Activated CD4-positive, alpha-beta T cell treated with anti-CD3 and anti-CD28 coated beads for 36 hours (primary cell): ENCODE results near the gene CLNK. TPM values are rescaled to one million over a fixed set of nuclear protein-coding genes. Genes with fewer than 3 reads are reported as not detected.
"Not testable (repeated sequence)": the region's sequence is repeated elsewhere in the genome, so short reads cannot be mapped to it uniquely, and the experiment has no call there.

Experiments used
- ATAC-seq: fragments of 200-7000 bp; cut with Tn5 transposase; one replicate; pipeline ENCODE4 v1.10.0; 2021; ENCODE audit warnings: mild to moderate bottlenecking, moderate library complexity
- CTCF ChIA-PET: fragments of 350-600 bp; sonication (Branson Sonifier 250); formaldehyde crosslinking; loops from one replicate; lab custom pipeline; 2021; ENCODE audit warnings: antibody characterized with exemption; lab: Charles Lee
- POLR2A ChIA-PET: fragments of 350-600 bp; sonication (Branson Sonifier 250); formaldehyde crosslinking; loops from one replicate; lab custom pipeline; 2021; ENCODE audit warnings: antibody characterized with exemption, inconsistent platforms; lab: Charles Lee
- DNase-seq: peaks from one replicate; pipeline ENCODE4 v3.0.0-alpha.2; 2020
- H3K27ac Mint-ChIP-seq: one replicate; pipeline ENCODE4 v1.8.0; 2021; ENCODE audit warnings: mixed read lengths
- H3K27me3 Mint-ChIP-seq: one replicate; pipeline ENCODE4 v1.8.0; 2021; ENCODE audit warnings: mixed read lengths
- H3K36me3 Mint-ChIP-seq: one replicate; pipeline ENCODE4 v1.8.0; 2021; ENCODE audit warnings: low read depth, mixed read lengths
- H3K4me1 Mint-ChIP-seq: one replicate; pipeline ENCODE4 v1.8.0; 2021; ENCODE audit warnings: mixed read lengths
- H3K4me3 Mint-ChIP-seq: one replicate; pipeline ENCODE4 v1.8.0; 2021; ENCODE audit warnings: mild to moderate bottlenecking, moderate library complexity, mixed read lengths
- H3K9me3 Mint-ChIP-seq: one replicate; pipeline ENCODE4 v1.8.0; 2021; ENCODE audit warnings: low read depth, mixed read lengths
- intact Hi-C, 2 experiments: fragments of 100-400 bp; cut with DNase I in 1 of 2; cut with micrococcal nuclease in 1 of 2; formaldehyde crosslinking; loops; one replicate each; pipeline versions ENCODE4 v1.14.2 to v1.15.1; 2022 to 2024; cut with DNase I, micrococcal nuclease
- total RNA-seq, 2 experiments: library from RNA; stranded (reverse); gene quantifications; one replicate each; pipeline ENCODE4 v1.2.3, GENCODE V29; 2021

The CLNK gene
- total RNA-seq, 2 experiments from 2014 or later: not detected

- DNase-seq: no peak
- Mint-ChIP-seq H3K36me3 (no peaks in the 10 kb centered on the region), H3K27ac (no peak overlapping the region), H3K4me3 (no peak overlapping the region), H3K9me3 (no peaks in the 10 kb centered on the region), H3K4me1 (peaks cover 7% of the 10 kb centered on the region), H3K27me3 (no peaks in the 10 kb centered on the region)
- CTCF ChIA-PET: interaction anchor here (0.9 to 1.5 kb wide), 4 partner anchors 9 to 186 kb away, joined by 3 to 4 read pairs (median 4); no protein-coding TSS in a partner anchor
- intact Hi-C loops: no loop called here
- POLR2A ChIA-PET: no interaction called here
- peak; percentile 49 for ATAC-seq
Observed at GRCh38 chr4:10577018-10577417, 107.5 kb downstream of the CLNK start.

GRCh38 chr4:10576236-10576635 lies 108.3 kb downstream of the CLNK start:
- no peak overlapping the region for H3K4me3 Mint-ChIP-seq
- no peak overlapping the region for H3K27ac Mint-ChIP-seq
- ATAC-seq (no peak), DNase-seq (no peak)
- H3K36me3 Mint-ChIP-seq: no peaks in the 10 kb centered on the region
- ChIA-PET CTCF (interaction anchor here (0.9 to 1.5 kb wide), 3 partner anchors 10 to 187 kb away, joined by 3 to 4 read pairs (median 4); no protein-coding TSS in a partner anchor), POLR2A (no interaction called here)
- no peaks in the 10 kb centered on the region for H3K9me3 Mint-ChIP-seq
- intact Hi-C loops: no loop called here
- H3K27me3 Mint-ChIP-seq: no peaks in the 10 kb centered on the region
- peaks cover 7% of the 10 kb centered on the region for H3K4me1 Mint-ChIP-seq

GRCh38 chr4:10575414-10575813 lies 109.2 kb downstream of the CLNK start:
- intact Hi-C loops: no loop called here
- ATAC-seq (no peak), DNase-seq (no peak)
- H3K27me3 Mint-ChIP-seq: no peaks in the 10 kb centered on the region
- H3K4me1 Mint-ChIP-seq: peaks cover 7% of the 10 kb centered on the region
- no peaks in the 10 kb centered on the region for H3K36me3 Mint-ChIP-seq
- H3K27ac Mint-ChIP-seq: no peak overlapping the region
- POLR2A ChIA-PET: no interaction called here
- H3K4me3 Mint-ChIP-seq: no peak overlapping the region
- H3K9me3 Mint-ChIP-seq: no peaks in the 10 kb centered on the region
- CTCF ChIA-PET: no interaction called here

GRCh38 chr4:10574553-10574952 lies 110.0 kb downstream of the CLNK start:
- ATAC-seq, CTCF ChIA-PET, POLR2A ChIA-PET: not testable (repeated sequence)

GRCh38 chr4:10571909-10572308 lies 112.7 kb downstream of the CLNK start:
- Mint-ChIP-seq H3K4me1 (peaks cover under 1% of the 10 kb centered on the region), H3K27me3 (no peaks in the 10 kb centered on the region), H3K9me3 (no peaks in the 10 kb centered on the region), H3K27ac (no peak overlapping the region), H3K4me3 (no peak overlapping the region), H3K36me3 (no peaks in the 10 kb centered on the region)
- POLR2A ChIA-PET: no interaction called here
- intact Hi-C loops: no loop called here
- DNase-seq: no peak
- ATAC-seq: no peak
- CTCF ChIA-PET: no interaction called here

More at GRCh38 chr4:10574553-10574952, 110.0 kb downstream of the CLNK start:
- H3K4me1 Mint-ChIP-seq, intact Hi-C loops, DNase-seq, H3K36me3 Mint-ChIP-seq, H3K27ac Mint-ChIP-seq, H3K4me3 Mint-ChIP-seq, H3K9me3 Mint-ChIP-seq, H3K27me3 Mint-ChIP-seq: not testable (repeated sequence)

- Mint-ChIP-seq H3K36me3 (no peaks in the 10 kb centered on the region), H3K4me1 (no peaks in the 10 kb centered on the region), H3K4me3 (no peak overlapping the region), H3K9me3 (no peaks in the 10 kb centered on the region), H3K27ac (no peak overlapping the region), H3K27me3 (no peaks in the 10 kb centered on the region)
- ATAC-seq (no peak), DNase-seq (no peak)
- intact Hi-C loops: no loop called here
- POLR2A ChIA-PET: no interaction called here
- CTCF ChIA-PET: interaction anchor here (0.6 kb wide), 1 partner anchor 113 kb away, joined by 3 read pairs; no protein-coding TSS in a partner anchor
Observed at GRCh38 chr4:10569491-10569890, 115.1 kb downstream of the CLNK start.

GRCh38 chr4:10567766-10568165 lies 116.8 kb downstream of the CLNK start:
- Mint-ChIP-seq H3K4me3 (no peak overlapping the region), H3K36me3 (no peaks in the 10 kb centered on the region), H3K27me3 (peaks cover 1% of the 10 kb centered on the region), H3K4me1 (no peaks in the 10 kb centered on the region), H3K9me3 (no peaks in the 10 kb centered on the region), H3K27ac (no peak overlapping the region)
- ChIA-PET POLR2A (no interaction called here), CTCF (interaction anchor here (0.7 to 1.4 kb wide), 2 partner anchors 16 to 464 kb away, joined by 3 read pairs; no protein-coding TSS in a partner anchor)
- ATAC-seq (no peak), DNase-seq (no peak)
- intact Hi-C loops: no loop called here

- no peak for ATAC-seq
- intact Hi-C loops: no loop called here
- Mint-ChIP-seq H3K9me3 (no peaks in the 10 kb centered on the region), H3K27me3 (peaks cover 3% of the 10 kb centered on the region), H3K4me3 (no peak overlapping the region), H3K27ac (no peak overlapping the region), H3K36me3 (no peaks in the 10 kb centered on the region), H3K4me1 (no peaks in the 10 kb centered on the region)
- no peak for DNase-seq
- ChIA-PET CTCF (interaction anchor here (0.6 to 1.4 kb wide), 2 partner anchors 12 to 141 kb away, joined by 3 to 4 read pairs; no protein-coding TSS in a partner anchor), POLR2A (no interaction called here)
Observed at GRCh38 chr4:10565166-10565780, 119.3 kb downstream of the CLNK start.

- Mint-ChIP-seq H3K27me3 (peaks cover 11% of the 10 kb centered on the region), H3K9me3 (no peaks in the 10 kb centered on the region), H3K4me3 (no peak overlapping the region), H3K36me3 (no peaks in the 10 kb centered on the region), H3K27ac (no peak overlapping the region), H3K4me1 (peaks cover 3% of the 10 kb centered on the region)
- POLR2A ChIA-PET: interaction anchor here (0.6 kb wide), 1 partner anchor 389 kb away, joined by 4 read pairs; no protein-coding TSS in a partner anchor
- CTCF ChIA-PET: interaction anchor here (0.5 to 1.3 kb wide), 9 partner anchors 11 to 869 kb away, joined by 3 to 6 read pairs (median 3); no protein-coding TSS in a partner anchor
- DNase-seq (peak; percentile 64), ATAC-seq (peak; percentile 61)
- intact Hi-C loops: loop anchor here (1.0 to 10.0 kb wide), 3 partner anchors 870 to 1166 kb away; partner anchors contain the start of gene HS3ST1 (in 1 of the 2)
Observed at GRCh38 chr4:10554694-10555093, 129.9 kb downstream of the CLNK start.

- H3K9me3 Mint-ChIP-seq: no peaks in the 10 kb centered on the region
- peaks cover 11% of the 10 kb centered on the region for H3K27me3 Mint-ChIP-seq
- peaks cover 3% of the 10 kb centered on the region for H3K4me1 Mint-ChIP-seq
- no peak overlapping the region for H3K4me3 Mint-ChIP-seq
- no peaks in the 10 kb centered on the region for H3K36me3 Mint-ChIP-seq
- intact Hi-C loops: loop anchor here (1.0 to 10.0 kb wide), 3 partner anchors 870 to 1167 kb away; partner anchors contain the start of gene HS3ST1 (in 1 of the 2)
- ATAC-seq (no peak), DNase-seq (no peak)
- H3K27ac Mint-ChIP-seq: no peak overlapping the region
- ChIA-PET POLR2A (interaction anchor here (0.6 kb wide), 1 partner anchor 390 kb away, joined by 4 read pairs; no protein-coding TSS in a partner anchor), CTCF (interaction anchor here (0.7 to 1.4 kb wide), 7 partner anchors 11 to 662 kb away, joined by 3 to 5 read pairs (median 3); no protein-coding TSS in a partner anchor)
Observed at GRCh38 chr4:10554121-10554520, 130.4 kb downstream of the CLNK start.

GRCh38 chr4:10552591-10553280 lies 131.8 kb downstream of the CLNK start:
- POLR2A ChIA-PET: no interaction called here
- intact Hi-C loops: loop anchor here in 1 of 2 experiments (10.0 kb wide), 1 partner anchor 872 kb away; the partner anchor contains the start of gene HS3ST1
- no peak overlapping the region for H3K27ac Mint-ChIP-seq
- H3K36me3 Mint-ChIP-seq: no peaks in the 10 kb centered on the region
- CTCF ChIA-PET: interaction anchor here (0.7 to 3.2 kb wide), 11 partner anchors 9 to 409 kb away, joined by 3 to 12 read pairs (median 4); no protein-coding TSS in a partner anchor
- no peak overlapping the region for H3K4me3 Mint-ChIP-seq
- peaks cover 3% of the 10 kb centered on the region for H3K4me1 Mint-ChIP-seq
- H3K27me3 Mint-ChIP-seq: peaks cover 11% of the 10 kb centered on the region
- no peak for ATAC-seq
- no peak for DNase-seq
- H3K9me3 Mint-ChIP-seq: no peaks in the 10 kb centered on the region
